Measurements from ENCODE around the gene PSME1. TPM values are rescaled to one million over a fixed set of nuclear protein-coding genes. Genes with fewer than 3 reads are reported as not detected.
A peak's percentile ranks its signal among the peaks of the same experiment; 100 is the strongest.

PSME1 gene
- total and polyA plus RNA-seq, 2 of the 13 experiments (the other 11 are each of a cell fraction or from before 2014, with no cell fraction given), result 159 to 608 TPM

DNA sequence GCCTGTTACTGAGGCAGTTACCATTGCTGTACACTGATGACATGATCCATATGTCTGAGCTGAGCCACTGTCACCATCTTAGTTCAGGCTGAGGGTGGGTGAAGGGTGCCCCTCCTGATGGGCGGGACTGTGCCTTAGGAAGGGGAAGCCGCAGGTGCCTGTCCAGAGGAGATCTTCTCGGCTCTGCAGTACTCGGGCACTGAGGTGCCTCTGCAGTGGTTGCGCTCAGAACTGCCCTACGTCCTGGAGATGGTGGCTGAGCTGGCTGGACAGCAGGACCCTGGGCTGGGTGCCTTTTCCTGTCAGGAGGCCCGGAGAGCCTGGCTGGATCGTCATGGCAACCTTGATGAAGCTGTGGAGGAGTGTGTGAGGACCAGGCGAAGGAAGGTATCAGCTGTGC is 15.0 kb downstream of the PSME1 start (continued):
- TF ChIP-seq SNAPC2 (CRISPR knock-in tag; IDR thresholded peaks at IDR 0.05) (no peak), LCORL (IDR thresholded peaks at IDR 0.05) (no peak), LCORL (CRISPR knock-in tag; IDR thresholded peaks at IDR 0.05) (no peak), PRPF4 (IDR thresholded peaks at IDR 0.05; ENCODE audit: low read depth, low read length, poor library complexity, severe bottlenecking) (no peak), TOPORS (CRISPR knock-in tag; IDR thresholded peaks at IDR 0.05) (no peak), ZNF484 (CRISPR knock-in tag; IDR thresholded peaks at IDR 0.05; ENCODE audit: borderline replicate concordance, low read depth) (no peak), NR2F2 (IDR thresholded peaks at IDR 0.05; ENCODE audit: borderline replicate concordance, low read depth) (no peak), MYNN (CRISPR knock-in tag; IDR thresholded peaks at IDR 0.05; ENCODE audit: low read depth) (no peak), ZNF746 (CRISPR knock-in tag; IDR thresholded peaks at IDR 0.05) (no peak), ZNF10 (CRISPR knock-in tag; IDR thresholded peaks at IDR 0.05; ENCODE audit: borderline replicate concordance, low read depth) (no peak), ZNF12 (CRISPR knock-in tag; IDR thresholded peaks at IDR 0.05) (no peak), ZSCAN21 (CRISPR knock-in tag; IDR thresholded peaks at IDR 0.05; ENCODE audit: borderline replicate concordance) (no peak), BHLHE40 (IDR thresholded peaks at IDR 0.05; ENCODE audit: low read length) (no peak), NR2C2 (CRISPR knock-in tag; IDR thresholded peaks at IDR 0.05; ENCODE audit: borderline replicate concordance) (no peak), EED (CRISPR knock-in tag; IDR thresholded peaks at IDR 0.05) (peak; percentile 74; the same call in 1 of the 2 replicates), KMT2A (CRISPR knock-in tag; IDR thresholded peaks at IDR 0.05) (no peak), KLF16 (CRISPR knock-in tag; IDR thresholded peaks at IDR 0.05) (peak in 1 of 2 experiments; percentile 52; a peak in 1 of 4 replicates), MAFF (IDR thresholded peaks at IDR 0.05; ENCODE audit: low read depth, low read length) (no peak), ZFP36L1 (CRISPR knock-in tag; IDR thresholded peaks at IDR 0.05) (no peak), EHMT2 (IDR thresholded peaks at IDR 0.05; ENCODE audit: borderline replicate concordance, low read depth, low read length) (no peak)
- TF ChIP-seq, protein P1, sequence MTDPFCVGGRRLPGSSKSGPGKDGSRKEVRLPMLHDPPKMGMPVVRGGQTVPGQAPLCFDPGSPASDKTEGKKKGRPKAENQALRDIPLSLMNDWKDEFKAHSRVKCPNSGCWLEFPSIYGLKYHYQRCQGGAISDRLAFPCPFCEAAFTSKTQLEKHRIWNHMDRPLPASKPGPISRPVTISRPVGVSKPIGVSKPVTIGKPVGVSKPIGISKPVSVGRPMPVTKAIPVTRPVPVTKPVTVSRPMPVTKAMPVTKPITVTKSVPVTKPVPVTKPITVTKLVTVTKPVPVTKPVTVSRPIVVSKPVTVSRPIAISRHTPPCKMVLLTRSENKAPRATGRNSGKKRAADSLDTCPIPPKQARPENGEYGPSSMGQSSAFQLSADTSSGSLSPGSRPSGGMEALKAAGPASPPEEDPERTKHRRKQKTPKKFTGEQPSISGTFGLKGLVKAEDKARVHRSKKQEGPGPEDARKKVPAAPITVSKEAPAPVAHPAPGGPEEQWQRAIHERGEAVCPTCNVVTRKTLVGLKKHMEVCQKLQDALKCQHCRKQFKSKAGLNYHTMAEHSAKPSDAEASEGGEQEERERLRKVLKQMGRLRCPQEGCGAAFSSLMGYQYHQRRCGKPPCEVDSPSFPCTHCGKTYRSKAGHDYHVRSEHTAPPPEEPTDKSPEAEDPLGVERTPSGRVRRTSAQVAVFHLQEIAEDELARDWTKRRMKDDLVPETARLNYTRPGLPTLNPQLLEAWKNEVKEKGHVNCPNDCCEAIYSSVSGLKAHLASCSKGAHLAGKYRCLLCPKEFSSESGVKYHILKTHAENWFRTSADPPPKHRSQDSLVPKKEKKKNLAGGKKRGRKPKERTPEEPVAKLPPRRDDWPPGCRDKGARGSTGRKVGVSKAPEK (CRISPR knock-in tag; IDR thresholded peaks at IDR 0.05; ENCODE audit: borderline replicate concordance), result 0 out of 2 replicates have a peak, but pooled peaks have one; percentile 35
- TF ChIP-seq, protein P2, sequence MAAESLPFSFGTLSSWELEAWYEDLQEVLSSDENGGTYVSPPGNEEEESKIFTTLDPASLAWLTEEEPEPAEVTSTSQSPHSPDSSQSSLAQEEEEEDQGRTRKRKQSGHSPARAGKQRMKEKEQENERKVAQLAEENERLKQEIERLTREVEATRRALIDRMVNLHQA (CRISPR knock-in tag; IDR thresholded peaks at IDR 0.05), result no peak
- TF ChIP-seq, protein P3, sequence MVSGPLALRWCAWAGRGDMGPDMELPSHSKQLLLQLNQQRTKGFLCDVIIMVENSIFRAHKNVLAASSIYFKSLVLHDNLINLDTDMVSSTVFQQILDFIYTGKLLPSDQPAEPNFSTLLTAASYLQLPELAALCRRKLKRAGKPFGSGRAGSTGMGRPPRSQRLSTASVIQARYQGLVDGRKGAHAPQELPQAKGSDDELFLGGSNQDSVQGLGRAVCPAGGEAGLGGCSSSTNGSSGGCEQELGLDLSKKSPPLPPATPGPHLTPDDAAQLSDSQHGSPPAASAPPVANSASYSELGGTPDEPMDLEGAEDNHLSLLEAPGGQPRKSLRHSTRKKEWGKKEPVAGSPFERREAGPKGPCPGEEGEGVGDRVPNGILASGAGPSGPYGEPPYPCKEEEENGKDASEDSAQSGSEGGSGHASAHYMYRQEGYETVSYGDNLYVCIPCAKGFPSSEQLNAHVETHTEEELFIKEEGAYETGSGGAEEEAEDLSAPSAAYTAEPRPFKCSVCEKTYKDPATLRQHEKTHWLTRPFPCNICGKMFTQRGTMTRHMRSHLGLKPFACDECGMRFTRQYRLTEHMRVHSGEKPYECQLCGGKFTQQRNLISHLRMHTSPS (CRISPR knock-in tag; IDR thresholded peaks at IDR 0.05; ENCODE audit: low read depth), result no peak
- TF ChIP-seq, protein P4, sequence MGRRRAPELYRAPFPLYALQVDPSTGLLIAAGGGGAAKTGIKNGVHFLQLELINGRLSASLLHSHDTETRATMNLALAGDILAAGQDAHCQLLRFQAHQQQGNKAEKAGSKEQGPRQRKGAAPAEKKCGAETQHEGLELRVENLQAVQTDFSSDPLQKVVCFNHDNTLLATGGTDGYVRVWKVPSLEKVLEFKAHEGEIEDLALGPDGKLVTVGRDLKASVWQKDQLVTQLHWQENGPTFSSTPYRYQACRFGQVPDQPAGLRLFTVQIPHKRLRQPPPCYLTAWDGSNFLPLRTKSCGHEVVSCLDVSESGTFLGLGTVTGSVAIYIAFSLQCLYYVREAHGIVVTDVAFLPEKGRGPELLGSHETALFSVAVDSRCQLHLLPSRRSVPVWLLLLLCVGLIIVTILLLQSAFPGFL (CRISPR knock-in tag; IDR thresholded peaks at IDR 0.05), result no peak
- TF ChIP-seq, protein P5, sequence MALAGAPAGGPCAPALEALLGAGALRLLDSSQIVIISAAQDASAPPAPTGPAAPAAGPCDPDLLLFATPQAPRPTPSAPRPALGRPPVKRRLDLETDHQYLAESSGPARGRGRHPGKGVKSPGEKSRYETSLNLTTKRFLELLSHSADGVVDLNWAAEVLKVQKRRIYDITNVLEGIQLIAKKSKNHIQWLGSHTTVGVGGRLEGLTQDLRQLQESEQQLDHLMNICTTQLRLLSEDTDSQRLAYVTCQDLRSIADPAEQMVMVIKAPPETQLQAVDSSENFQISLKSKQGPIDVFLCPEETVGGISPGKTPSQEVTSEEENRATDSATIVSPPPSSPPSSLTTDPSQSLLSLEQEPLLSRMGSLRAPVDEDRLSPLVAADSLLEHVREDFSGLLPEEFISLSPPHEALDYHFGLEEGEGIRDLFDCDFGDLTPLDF (CRISPR knock-in tag; IDR thresholded peaks at IDR 0.05), result no peak

Data from HepG2 (cell line).